Neutrophil (primary cell): ENCODE results near the gene SPDL1.

Source experiments
- H3K27ac ChIP-seq: fragments of 200-600 bp; sonication (generic); 2 replicates; pipeline ENCODE4 v1.5.1; 2016; ENCODE audit warnings: mild to moderate bottlenecking, moderate library complexity
- H3K27me3 ChIP-seq: fragments of 200-600 bp; sonication (generic); 2 replicates; pipeline ENCODE4 v1.6.0; 2016; ENCODE audit warnings: mild to moderate bottlenecking
- H3K36me3 ChIP-seq: fragments of 200-600 bp; sonication (generic); 2 replicates; pipeline ENCODE4 v1.5.1; 2017
- H3K4me1 ChIP-seq, 2 experiments: fragments of 200-600 bp in 1 of 2; sonication (generic) in 1 of 2; 1 replicate in 1 of 2; 2 replicates in 1 of 2; pipeline versions ENCODE4 v1.5.1 to v1.6.1; 2013 to 2016; ENCODE audit warnings: low read depth in 1 of 2, low read length in 1 of 2, mild to moderate bottlenecking in 1 of 2, moderate library complexity in 1 of 2; ENCODE audit not compliant: control insufficient read depth in 1 of 2, insufficient read depth in 1 of 2
- H3K4me3 ChIP-seq, 2 experiments: fragments of 200-600 bp in 1 of 2; sonication (generic) in 1 of 2; 1 replicate in 1 of 2; 2 replicates in 1 of 2; pipeline ENCODE4 v1.5.1; 2013 to 2016; ENCODE audit warnings: low read depth in 1 of 2, low read length in 1 of 2, mild to moderate bottlenecking in 1 of 2, moderate library complexity in 1 of 2
- H3K9me3 ChIP-seq: fragments of 200-600 bp; sonication (generic); 2 replicates; pipeline ENCODE4 v1.5.1; 2016
- CTCF ChIP-seq: fragments of 200-600 bp; sonication (generic); IDR thresholded peaks from 2 replicates; pipeline ENCODE4 v1.5.1; 2016; ENCODE audit warnings: antibody characterized with exemption

SPDL1 gene

GRCh38 chr5:169549453-169550100, 34.0 kb upstream of the SPDL1 start:
- Histone ChIP-seq H3K9me3 (no peaks in the 10 kb centered on the region), H3K27ac (no peak overlapping the region), H3K4me1 (no peaks in the 10 kb centered on the region), H3K4me3 (no peak overlapping the region), H3K36me3 (no peaks in the 10 kb centered on the region), H3K27me3 (peaks cover 62% of the 10 kb centered on the region)
- TF ChIP-seq CTCF: no peak

DNA sequence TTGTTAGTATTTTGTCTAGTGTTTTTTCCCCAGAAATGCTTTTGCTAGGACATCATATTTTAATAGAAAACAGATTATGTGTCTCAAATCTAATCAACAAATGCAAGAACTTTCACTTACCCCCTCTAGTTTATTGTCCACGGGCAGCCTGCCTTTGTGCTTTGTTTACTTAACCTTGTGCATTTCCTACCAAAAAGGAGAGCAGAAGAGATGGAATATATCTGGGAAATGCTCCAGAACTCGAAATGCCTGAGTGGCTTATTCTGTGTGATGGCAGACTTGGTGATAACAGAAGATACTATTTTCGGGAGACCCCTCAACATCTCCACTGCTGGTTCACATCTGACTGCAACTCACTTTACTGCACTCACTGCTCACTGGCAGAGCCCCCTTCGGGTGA, 33.3 kb upstream of the SPDL1 start:
- Histone ChIP-seq H3K36me3 (no peaks in the 10 kb centered on the region), H3K4me1 (no peaks in the 10 kb centered on the region), H3K27ac (no peak overlapping the region), H3K4me3 (no peak overlapping the region), H3K9me3 (no peaks in the 10 kb centered on the region), H3K27me3 (peaks cover 69% of the 10 kb centered on the region)
- no peak for TF ChIP-seq CTCF

- Histone ChIP-seq H3K36me3 (no peaks in the 10 kb centered on the region), H3K27me3 (peaks cover 70% of the 10 kb centered on the region), H3K9me3 (no peaks in the 10 kb centered on the region), H3K4me1 (no peaks in the 10 kb centered on the region), H3K27ac (no peak overlapping the region), H3K4me3 (no peak overlapping the region)
- no peak for TF ChIP-seq CTCF
These were observed 32.4 kb upstream of the SPDL1 start for GRCh38 chr5:169551146-169551545.

GRCh38 chr5:169551696-169552095, 31.9 kb upstream of the SPDL1 start:
- TF ChIP-seq CTCF: no peak
- H3K36me3 ChIP-seq: no peaks in the 10 kb centered on the region
- no peak overlapping the region for H3K27ac ChIP-seq
- no peak overlapping the region for H3K4me3 ChIP-seq
- H3K9me3 ChIP-seq: no peaks in the 10 kb centered on the region
- H3K27me3 ChIP-seq: peaks cover 66% of the 10 kb centered on the region
- H3K4me1 ChIP-seq: no peaks in the 10 kb centered on the region

DNA sequence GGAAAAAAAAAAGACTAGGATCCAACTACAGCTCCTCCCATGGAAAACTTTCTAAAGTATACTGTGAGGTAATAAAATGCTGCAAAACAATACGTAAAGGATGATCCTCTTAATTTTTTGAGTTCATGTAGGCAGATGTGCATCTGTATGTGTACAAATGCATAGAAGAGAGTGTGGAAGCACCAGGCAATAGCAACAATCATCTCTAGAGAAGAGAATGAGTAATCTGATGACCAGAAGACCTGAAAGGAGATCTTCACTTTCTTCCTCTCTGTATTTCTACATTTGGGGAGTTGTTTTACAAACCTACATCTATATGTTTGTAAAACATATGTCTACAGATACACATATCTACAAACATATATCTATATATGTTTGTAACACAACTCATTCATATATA, 29.3 kb upstream of the SPDL1 start:
- no peaks in the 10 kb centered on the region for H3K9me3 ChIP-seq
- no peak overlapping the region for H3K4me3 ChIP-seq
- no peak overlapping the region for H3K27ac ChIP-seq
- H3K36me3 ChIP-seq: no peaks in the 10 kb centered on the region
- H3K4me1 ChIP-seq: no peaks in the 10 kb centered on the region
- H3K27me3 ChIP-seq: peaks cover 43% of the 10 kb centered on the region
- no peak for TF ChIP-seq CTCF

DNA sequence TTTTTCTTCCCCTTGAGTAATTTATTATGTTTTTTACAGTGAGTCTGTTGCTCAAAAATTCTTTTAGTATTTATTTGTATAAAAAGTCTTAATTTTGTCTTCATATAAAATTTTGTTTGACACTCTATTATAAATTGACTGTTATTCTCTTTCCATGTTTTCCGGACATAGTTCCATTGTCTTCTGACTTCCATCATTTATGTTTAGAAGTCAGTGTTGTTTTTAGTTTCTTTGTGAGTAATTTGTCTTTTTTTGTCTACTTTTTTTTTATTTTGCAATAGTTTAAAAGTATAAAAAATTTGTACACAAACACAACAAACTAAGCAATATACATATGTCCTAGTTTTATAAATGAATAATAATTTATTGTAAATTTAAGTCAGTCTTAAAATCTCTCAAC, 25.7 kb upstream of the SPDL1 start:
- no peak overlapping the region for H3K27ac ChIP-seq

More for the DNA sequence above, 25.7 kb upstream of the SPDL1 start:
- Histone ChIP-seq H3K9me3 (no peaks in the 10 kb centered on the region), H3K27me3 (peaks cover 43% of the 10 kb centered on the region), H3K36me3 (no peaks in the 10 kb centered on the region), H3K4me3 (no peak overlapping the region), H3K4me1 (no peaks in the 10 kb centered on the region)
- no peak for TF ChIP-seq CTCF
